ENCODE measurements around the gene SLC2A11. TPM values are rescaled to one million over a fixed set of nuclear protein-coding genes. Genes with fewer than 3 reads are reported as not detected.

SLC2A11 gene
- total RNA-seq: 10 to 100 TPM in 1 of 4 donors, 1 to 10 TPM in 3; 2.4 to 19.0 (median 6.2) TPM

- in situ Hi-C loops (cut with MboI; ENCODE audit: low sequenced_read_pairs in 4 of 4): loop anchor here in 3 of 4 donors (10.0 to 25.0 kb wide), 2 partner anchors 313 to 321 kb away; no protein-coding TSS in a partner anchor
- intact Hi-C loops (cut with DNase I; ENCODE audit: low total_unique reads): loop anchor here (5.0 kb wide), 1 partner anchor 34 kb away; the partner anchor contains the start of gene MIF
- H3K36me3 ChIP-seq: no peaks in the 10 kb centered on the region
- no peaks in the 10 kb centered on the region for H3K9me3 ChIP-seq
- H3K4me1 ChIP-seq: peaks cover 18 to 23% of the 10 kb centered on the region in 2 donors
- peak within 1 kb of the TSS; percentile 77 to 88 (median 86) for H3K4me3 ChIP-seq
- no peaks in the 10 kb centered on the region for H3K27me3 ChIP-seq
- peak within 1 kb of the TSS; percentile 94 to 99 (median 98) for H3K27ac ChIP-seq
- ATAC-seq (peak; percentile 94 to 95), DNase-seq (peak; percentile 94 to 97)
- TF ChIP-seq CTCF (IDR thresholded peaks at IDR 0.05 in 4 of 5, conservative IDR thresholded peaks at IDR 0.05 in 1 of 5): peak in 2 of 5 experiments; percentile 23 to 33
- peak; percentile 70 to 87 for TF ChIP-seq POLR2A (IDR thresholded peaks at IDR 0.05)
Observed at GRCh38 chr22:23857606-23858483, at the start of gene SLC2A11. Gene SLC2A11, plus strand, starts transcription at chr22:23857875. Its CDS starts 125 bp downstream, at chr22:23858000.

- intact Hi-C loops (cut with DNase I; ENCODE audit: low total_unique reads) (no loop called here), in situ Hi-C loops (cut with MboI; ENCODE audit: low sequenced_read_pairs in 4 of 4) (no loop called here)
- H3K27me3 ChIP-seq: no peaks in the 10 kb centered on the region
- H3K9me3 ChIP-seq: no peaks in the 10 kb centered on the region
- peaks cover 0 to 47% of the 10 kb centered on the region in 2 donors for H3K36me3 ChIP-seq
- TF ChIP-seq CTCF (IDR thresholded peaks at IDR 0.05 in 4 of 5, conservative IDR thresholded peaks at IDR 0.05 in 1 of 5) (no peak), POLR2A (IDR thresholded peaks at IDR 0.05) (no peak)
- ATAC-seq: no peak
- H3K27ac ChIP-seq: no peak overlapping the region
- H3K4me3 ChIP-seq: no peak overlapping the region
- no peaks in the 10 kb centered on the region for H3K4me1 ChIP-seq
- no peak for DNase-seq
Observed at GRCh38 chr22:23812378-23812777, 45.3 kb upstream of the SLC2A11 start.

GRCh38 chr22:23815541-23816155 lies 42.0 kb upstream of the SLC2A11 start:
- peak overlapping the region in 3 of 4 donors; percentile 52 to 69 (median 53) for H3K27ac ChIP-seq
- no peak overlapping the region for H3K4me3 ChIP-seq
- H3K9me3 ChIP-seq: no peaks in the 10 kb centered on the region
- DNase-seq (no peak), ATAC-seq (no peak)
- intact Hi-C loops (cut with DNase I; ENCODE audit: low total_unique reads): no loop called here
- H3K27me3 ChIP-seq: no peaks in the 10 kb centered on the region
- in situ Hi-C loops (cut with MboI; ENCODE audit: low sequenced_read_pairs in 4 of 4): no loop called here
- no peaks in the 10 kb centered on the region for H3K4me1 ChIP-seq
- TF ChIP-seq POLR2A (IDR thresholded peaks at IDR 0.05): no peak
- peaks cover 0 to 74% of the 10 kb centered on the region in 2 donors for H3K36me3 ChIP-seq

- intact Hi-C loops (cut with DNase I; ENCODE audit: low total_unique reads): no loop called here
- Histone ChIP-seq H3K36me3 (peaks cover 0 to 76% of the 10 kb centered on the region in 2 donors), H3K4me1 (no peaks in the 10 kb centered on the region), H3K4me3 (no peak overlapping the region), H3K27me3 (no peaks in the 10 kb centered on the region), H3K9me3 (no peaks in the 10 kb centered on the region), H3K27ac (peak overlapping the region; percentile 8 to 69 (median 52))
- in situ Hi-C loops (cut with MboI; ENCODE audit: low sequenced_read_pairs in 4 of 4): no loop called here
- ATAC-seq (peak; percentile 90 to 94), DNase-seq (peak; percentile 36 to 67)
- TF ChIP-seq POLR2A (IDR thresholded peaks at IDR 0.05) (no peak), CTCF (IDR thresholded peaks at IDR 0.05 in 4 of 5, conservative IDR thresholded peaks at IDR 0.05 in 1 of 5) (no peak)
Observed at GRCh38 chr22:23816156-23816976, 41.3 kb upstream of the SLC2A11 start.
